ENCODE data around the gene S100A5.

Gene S100A5

GRCh38 chr1:153509036-153509435 is 31.7 kb downstream of the S100A5 start:
- H3K4me2 ChIP-seq (ENCODE audit: insufficient read depth, low read length): no peak overlapping the region
- H3K27me3 ChIP-seq (ENCODE audit: insufficient read depth, low read length, poor library complexity): peaks cover 5% of the 10 kb centered on the region
- H3K27ac ChIP-seq (ENCODE audit: low read length): no peak overlapping the region
- DNase-seq: no peak
- no peaks in the 10 kb centered on the region for H3K36me3 ChIP-seq (ENCODE audit: insufficient read depth, low read length)
- H3K4me1 ChIP-seq (ENCODE audit: insufficient read depth, low read length): peaks cover 5% of the 10 kb centered on the region; the same call in 1 of the 2 replicates
- ATAC-seq (ENCODE audit: insufficient read depth, low read depth): no peak
- H3K4me3 ChIP-seq (ENCODE audit: low read depth in 1 of 2, low read length in 2 of 2): no peak overlapping the region
- TF ChIP-seq, protein P1, sequence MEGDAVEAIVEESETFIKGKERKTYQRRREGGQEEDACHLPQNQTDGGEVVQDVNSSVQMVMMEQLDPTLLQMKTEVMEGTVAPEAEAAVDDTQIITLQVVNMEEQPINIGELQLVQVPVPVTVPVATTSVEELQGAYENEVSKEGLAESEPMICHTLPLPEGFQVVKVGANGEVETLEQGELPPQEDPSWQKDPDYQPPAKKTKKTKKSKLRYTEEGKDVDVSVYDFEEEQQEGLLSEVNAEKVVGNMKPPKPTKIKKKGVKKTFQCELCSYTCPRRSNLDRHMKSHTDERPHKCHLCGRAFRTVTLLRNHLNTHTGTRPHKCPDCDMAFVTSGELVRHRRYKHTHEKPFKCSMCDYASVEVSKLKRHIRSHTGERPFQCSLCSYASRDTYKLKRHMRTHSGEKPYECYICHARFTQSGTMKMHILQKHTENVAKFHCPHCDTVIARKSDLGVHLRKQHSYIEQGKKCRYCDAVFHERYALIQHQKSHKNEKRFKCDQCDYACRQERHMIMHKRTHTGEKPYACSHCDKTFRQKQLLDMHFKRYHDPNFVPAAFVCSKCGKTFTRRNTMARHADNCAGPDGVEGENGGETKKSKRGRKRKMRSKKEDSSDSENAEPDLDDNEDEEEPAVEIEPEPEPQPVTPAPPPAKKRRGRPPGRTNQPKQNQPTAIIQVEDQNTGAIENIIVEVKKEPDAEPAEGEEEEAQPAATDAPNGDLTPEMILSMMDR (IDR thresholded peaks at IDR 0.05; ENCODE audit: borderline replicate concordance, extremely low read depth, low read length, poor library complexity, severe bottlenecking): no peak
- H3K9ac ChIP-seq (ENCODE audit: low read depth, low read length): no peak overlapping the region
- H2AFZ ChIP-seq (ENCODE audit: low read depth, low read length): no peak overlapping the region
- H3K9me3 ChIP-seq (ENCODE audit: insufficient read depth, low read length, severe bottlenecking): no peaks in the 10 kb centered on the region
- no peaks in the 10 kb centered on the region for H4K20me1 ChIP-seq (ENCODE audit: insufficient read depth, low read length)
- H3K79me2 ChIP-seq (ENCODE audit: insufficient read depth, low read length): no peaks in the 10 kb centered on the region

DNA sequence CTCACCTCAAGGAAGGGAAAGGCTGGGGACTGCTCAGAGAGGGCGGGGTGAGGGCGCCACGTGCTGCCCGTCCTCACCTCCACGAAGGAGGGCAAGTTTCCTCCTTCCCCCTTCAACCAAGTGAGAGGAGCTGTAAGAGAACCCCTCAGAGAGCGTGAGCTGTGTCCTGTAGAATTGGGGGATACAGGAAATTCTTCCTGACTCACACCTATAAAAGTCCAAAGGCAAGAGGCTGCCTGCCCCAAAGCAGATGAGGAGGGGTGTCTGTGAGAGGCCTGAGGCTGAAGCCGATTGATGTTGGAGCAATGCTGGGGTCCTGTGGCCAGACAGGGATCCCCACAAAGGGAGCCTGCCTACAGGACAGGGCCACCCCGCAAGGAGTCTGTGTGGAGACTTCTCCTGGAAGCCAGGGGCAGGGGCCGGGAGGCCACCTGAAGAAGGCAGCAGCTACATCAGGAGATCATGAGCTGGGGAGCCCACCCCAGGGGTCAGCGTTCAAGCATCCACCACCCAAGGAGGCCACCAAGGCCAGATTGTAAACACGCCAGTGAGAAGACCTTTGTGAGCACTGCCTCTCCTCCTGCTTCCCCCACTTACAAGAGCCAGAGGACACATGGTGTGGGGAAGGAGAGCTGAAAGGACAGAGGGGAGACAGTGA is 32.7 kb downstream of the S100A5 start:
- H3K79me2 ChIP-seq (ENCODE audit: insufficient read depth, low read length): no peaks in the 10 kb centered on the region
- H2AFZ ChIP-seq (ENCODE audit: low read depth, low read length): no peak overlapping the region
- H3K9me3 ChIP-seq (ENCODE audit: insufficient read depth, low read length, severe bottlenecking): no peaks in the 10 kb centered on the region
- H3K4me1 ChIP-seq (ENCODE audit: insufficient read depth, low read length): peaks cover 5% of the 10 kb centered on the region; the same call in 1 of the 2 replicates
- no peak for TF ChIP-seq EZH2 (IDR thresholded peaks at IDR 0.05; ENCODE audit: borderline replicate concordance, low read depth, low read length, severe bottlenecking)
- TF ChIP-seq, protein P1 (IDR thresholded peaks at IDR 0.05; ENCODE audit: borderline replicate concordance, extremely low read depth, low read length, poor library complexity, severe bottlenecking): no peak
- H3K27me3 ChIP-seq (ENCODE audit: insufficient read depth, low read length, poor library complexity): peaks cover 5% of the 10 kb centered on the region
- H4K20me1 ChIP-seq (ENCODE audit: insufficient read depth, low read length): no peaks in the 10 kb centered on the region
- no peak overlapping the region for H3K9ac ChIP-seq (ENCODE audit: low read depth, low read length)
- ATAC-seq (ENCODE audit: insufficient read depth, low read depth): no peak
- DNase-seq: no peak
- no peak overlapping the region for H3K4me2 ChIP-seq (ENCODE audit: insufficient read depth, low read length)
- no peak overlapping the region for H3K4me3 ChIP-seq (ENCODE audit: low read depth in 1 of 2, low read length in 2 of 2)
- H3K27ac ChIP-seq (ENCODE audit: low read length): no peak overlapping the region
- H3K36me3 ChIP-seq (ENCODE audit: insufficient read depth, low read length): no peaks in the 10 kb centered on the region

DNA sequence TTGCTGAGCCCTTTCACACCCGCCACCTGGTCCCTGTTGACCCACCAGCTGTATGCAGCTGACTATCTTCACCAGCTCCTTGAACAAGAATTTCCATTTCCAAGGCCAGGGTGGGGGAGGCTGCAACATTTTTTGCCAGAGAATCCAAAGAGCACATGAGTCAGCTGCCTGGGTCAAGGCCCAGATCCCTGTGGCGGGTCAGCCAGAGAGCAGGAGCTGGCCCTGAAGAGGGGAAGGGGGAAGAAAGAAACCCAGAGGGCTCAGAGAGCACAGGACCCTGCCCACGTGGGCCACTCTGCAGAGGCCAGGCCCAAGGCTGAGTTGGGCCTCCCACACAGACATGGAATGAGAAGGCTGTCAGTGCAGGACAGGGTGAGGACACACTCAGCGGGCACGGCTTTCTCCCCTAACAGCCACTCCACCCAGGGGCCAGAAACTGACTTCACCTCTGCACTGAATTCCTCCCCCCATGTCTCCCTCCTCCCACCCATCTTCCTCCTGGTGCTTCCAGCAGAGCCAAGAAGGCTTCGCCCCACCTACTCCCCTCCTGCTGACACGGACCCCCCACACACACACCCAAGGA is 33.8 kb downstream of the S100A5 start:
- no peaks in the 10 kb centered on the region for H3K9me3 ChIP-seq (ENCODE audit: insufficient read depth, low read length, severe bottlenecking)
- H3K4me2 ChIP-seq (ENCODE audit: insufficient read depth, low read length): no peak overlapping the region
- no peak overlapping the region for H3K27ac ChIP-seq (ENCODE audit: low read length)
- peaks cover 5% of the 10 kb centered on the region for H3K27me3 ChIP-seq (ENCODE audit: insufficient read depth, low read length, poor library complexity)
- peaks cover 5% of the 10 kb centered on the region; the same call in 1 of the 2 replicates for H3K4me1 ChIP-seq (ENCODE audit: insufficient read depth, low read length)
- ATAC-seq (ENCODE audit: insufficient read depth, low read depth) (no peak), DNase-seq (no peak)
- H3K79me2 ChIP-seq (ENCODE audit: insufficient read depth, low read length): no peaks in the 10 kb centered on the region
- H4K20me1 ChIP-seq (ENCODE audit: insufficient read depth, low read length): no peaks in the 10 kb centered on the region
- no peak overlapping the region for H2AFZ ChIP-seq (ENCODE audit: low read depth, low read length)
- no peak overlapping the region for H3K9ac ChIP-seq (ENCODE audit: low read depth, low read length)
- no peaks in the 10 kb centered on the region for H3K36me3 ChIP-seq (ENCODE audit: insufficient read depth, low read length)
- TF ChIP-seq, protein P1 (IDR thresholded peaks at IDR 0.05; ENCODE audit: borderline replicate concordance, extremely low read depth, low read length, poor library complexity, severe bottlenecking): no peak
- no peak for TF ChIP-seq EZH2 (IDR thresholded peaks at IDR 0.05; ENCODE audit: borderline replicate concordance, low read depth, low read length, severe bottlenecking)
- H3K4me3 ChIP-seq (ENCODE audit: low read depth in 1 of 2, low read length in 2 of 2): no peak overlapping the region
